Fibroblast of pulmonary artery (primary cell): Measurements from ENCODE around the gene KLHL12.
A peak's percentile ranks its signal among the peaks of the same experiment; 100 is the strongest.

Source experiments
- DNase-seq: peaks from one replicate; pipeline ENCODE4 v3.0.0-alpha.2; 2010; ENCODE audit warnings: low read depth
- H3K4me3 ChIP-seq: replicated peaks from 2 replicates; pipeline ENCODE4 v1.5.1; 2011; ENCODE audit warnings: low read depth, mild to moderate bottlenecking, control low read depth, low read length, moderate library complexity
- CTCF ChIP-seq: IDR thresholded peaks from 2 replicates; pipeline ENCODE4 v1.5.1; 2011; ENCODE audit warnings: mild to moderate bottlenecking, control low read depth, low read length, inconsistent platforms; ENCODE audit errors: missing control alignments

The KLHL12 gene

GRCh38 chr1:202890392-202890791, 36.6 kb downstream of the KLHL12 start:
- no peak for TF ChIP-seq CTCF
- no peak for DNase-seq

GRCh38 chr1:202888531-202889360, 38.3 kb downstream of the KLHL12 start, which contains the start of gene RABIF:
Gene RABIF (minus strand): TSS chr1:202889149. CDS start chr1:202889098, 51 bp downstream.
- DNase-seq, result peak; percentile 94
- TF ChIP-seq CTCF, result peak; percentile 26
- H3K4me3 ChIP-seq, result peak within 1 kb of the TSS; percentile 86

More at GRCh38 chr1:202890392-202890791, 36.6 kb downstream of the KLHL12 start:
- H3K4me3 ChIP-seq, result no peak overlapping the region

DNA sequence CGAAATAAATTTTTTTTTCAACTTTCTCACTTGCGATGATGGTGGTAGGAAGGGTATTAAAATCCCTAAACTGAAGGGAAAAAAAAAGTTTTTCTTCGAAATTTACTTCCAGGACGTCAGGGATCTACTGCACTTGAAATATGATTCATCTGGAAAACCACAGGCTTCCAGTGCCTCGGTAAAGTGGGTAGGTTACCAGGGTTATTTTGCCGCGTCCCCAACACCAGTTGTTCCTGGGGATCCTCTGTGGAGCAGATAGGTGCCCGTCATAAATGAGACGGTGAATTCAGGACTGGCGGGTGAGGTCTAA, 38.9 kb downstream of the KLHL12 start:
- H3K4me3 ChIP-seq, result peak overlapping the region; percentile 86
- no peak for TF ChIP-seq CTCF
- peak; percentile 16 for DNase-seq

- TF ChIP-seq CTCF, result no peak
- no peak for DNase-seq
- no peak overlapping the region for H3K4me3 ChIP-seq
These were observed 46.0 kb downstream of the KLHL12 start for GRCh38 chr1:202880961-202881460.

- TF ChIP-seq CTCF, result no peak
- H3K4me3 ChIP-seq, result no peak overlapping the region
- no peak for DNase-seq
These were observed 47.0 kb downstream of the KLHL12 start for GRCh38 chr1:202880062-202880461.

- no peak for DNase-seq
- no peak overlapping the region for H3K4me3 ChIP-seq
- TF ChIP-seq CTCF, result no peak
These were observed 47.9 kb downstream of the KLHL12 start for GRCh38 chr1:202879128-202879527.

GRCh38 chr1:202873026-202873425, 54.0 kb downstream of the KLHL12 start:
- no peak for TF ChIP-seq CTCF
- no peak for DNase-seq
- no peak overlapping the region for H3K4me3 ChIP-seq
